Memory B cell (primary cell): Measurements from ENCODE around the gene HAUS3.
"Not testable (repeated sequence)": the region's sequence is repeated elsewhere in the genome, so short reads cannot be mapped to it uniquely, and the experiment has no call there.

Experiments used
- ATAC-seq: fragments of 150-1000 bp; cut with Tn5 transposase; 2 replicates; pipeline ENCODE4 v1.10.0; 2021; ENCODE audit warnings: low read depth, mild to moderate bottlenecking, moderate library complexity
- DNase-seq, 2 donors: peaks; one replicate each; pipeline ENCODE4 v3.0.0; 2022; ENCODE audit warnings: low spot score in 2 of 2
- H3K27ac Mint-ChIP-seq: one replicate; pipeline ENCODE4 v1.8.0; 2022; ENCODE audit warnings: mild to moderate bottlenecking, moderate library complexity, mixed read lengths
- H3K27me3 Mint-ChIP-seq: one replicate; pipeline ENCODE4 v1.8.0; 2022; ENCODE audit warnings: mixed read lengths
- H3K36me3 Mint-ChIP-seq: one replicate; pipeline ENCODE4 v1.8.0; 2022; ENCODE audit warnings: mild to moderate bottlenecking, mixed read lengths
- H3K4me1 Mint-ChIP-seq: one replicate; pipeline ENCODE4 v1.8.0; 2022; ENCODE audit warnings: mixed read lengths
- H3K4me3 Mint-ChIP-seq: one replicate; pipeline ENCODE4 v1.8.0; 2022; ENCODE audit warnings: mild to moderate bottlenecking, moderate library complexity, mixed read lengths
- H3K9me3 Mint-ChIP-seq: one replicate; pipeline ENCODE4 v1.8.0; 2022; ENCODE audit warnings: mixed read lengths

The HAUS3 gene

GRCh38 chr4:2217726-2218125 lies 24.2 kb downstream of the HAUS3 start:
- H3K36me3 Mint-ChIP-seq: no peaks in the 10 kb centered on the region
- H3K4me3 Mint-ChIP-seq: no peak overlapping the region
- ATAC-seq (no peak), DNase-seq (no peak)
- no peaks in the 10 kb centered on the region for H3K9me3 Mint-ChIP-seq
- no peaks in the 10 kb centered on the region for H3K27me3 Mint-ChIP-seq
- H3K27ac Mint-ChIP-seq: no peak overlapping the region
- peaks cover 5% of the 10 kb centered on the region for H3K4me1 Mint-ChIP-seq

GRCh38 chr4:2212831-2213230 lies 29.1 kb downstream of the HAUS3 start:
- Mint-ChIP-seq H3K27ac (no peak overlapping the region), H3K27me3 (no peaks in the 10 kb centered on the region), H3K36me3 (no peaks in the 10 kb centered on the region), H3K9me3 (no peaks in the 10 kb centered on the region), H3K4me1 (no peaks in the 10 kb centered on the region), H3K4me3 (no peak overlapping the region)
- ATAC-seq (no peak), DNase-seq (no peak)

GRCh38 chr4:2202789-2203188 lies 39.1 kb downstream of the HAUS3 start:
- not testable (repeated sequence) for H3K4me1 Mint-ChIP-seq, H3K4me3 Mint-ChIP-seq, H3K27me3 Mint-ChIP-seq, H3K27ac Mint-ChIP-seq, ATAC-seq, DNase-seq, H3K9me3 Mint-ChIP-seq, H3K36me3 Mint-ChIP-seq

- no peak overlapping the region for H3K27ac Mint-ChIP-seq
- DNase-seq (no peak), ATAC-seq (no peak)
- H3K4me3 Mint-ChIP-seq: no peak overlapping the region
- peaks cover 4% of the 10 kb centered on the region for H3K36me3 Mint-ChIP-seq
- H3K27me3 Mint-ChIP-seq: no peaks in the 10 kb centered on the region
- H3K4me1 Mint-ChIP-seq: no peaks in the 10 kb centered on the region
- H3K9me3 Mint-ChIP-seq: no peaks in the 10 kb centered on the region
Observed at GRCh38 chr4:2194496-2194895, 47.4 kb downstream of the HAUS3 start.

GRCh38 chr4:2193326-2193725 lies 48.6 kb downstream of the HAUS3 start:
- Mint-ChIP-seq H3K27ac (no peak overlapping the region), H3K36me3 (peaks cover 4% of the 10 kb centered on the region), H3K4me3 (no peak overlapping the region), H3K9me3 (peaks cover 3% of the 10 kb centered on the region), H3K4me1 (no peaks in the 10 kb centered on the region), H3K27me3 (no peaks in the 10 kb centered on the region)
- DNase-seq (no peak), ATAC-seq (no peak)

- no peak overlapping the region for H3K4me3 Mint-ChIP-seq
- no peak for ATAC-seq
- peaks cover 17% of the 10 kb centered on the region for H3K36me3 Mint-ChIP-seq
- no peaks in the 10 kb centered on the region for H3K4me1 Mint-ChIP-seq
- no peaks in the 10 kb centered on the region for H3K27me3 Mint-ChIP-seq
- DNase-seq: no peak
- H3K9me3 Mint-ChIP-seq: peaks cover 16% of the 10 kb centered on the region
- H3K27ac Mint-ChIP-seq: no peak overlapping the region
Observed at GRCh38 chr4:2186865-2187172, 55.1 kb downstream of the HAUS3 start.

- H3K27me3 Mint-ChIP-seq: no peaks in the 10 kb centered on the region
- H3K9me3 Mint-ChIP-seq: peaks cover 16% of the 10 kb centered on the region
- no peak overlapping the region for H3K4me3 Mint-ChIP-seq
- H3K36me3 Mint-ChIP-seq: peaks cover 19% of the 10 kb centered on the region
- no peak overlapping the region for H3K27ac Mint-ChIP-seq
- no peak for DNase-seq
- no peaks in the 10 kb centered on the region for H3K4me1 Mint-ChIP-seq
- no peak for ATAC-seq
Observed at GRCh38 chr4:2186133-2186864, 55.6 kb downstream of the HAUS3 start.

GRCh38 chr4:2183394-2183793 lies 58.5 kb downstream of the HAUS3 start:
- Mint-ChIP-seq H3K9me3 (peaks cover 13% of the 10 kb centered on the region), H3K27me3 (no peaks in the 10 kb centered on the region), H3K36me3 (peaks cover 19% of the 10 kb centered on the region), H3K27ac (no peak overlapping the region), H3K4me3 (no peak overlapping the region), H3K4me1 (no peaks in the 10 kb centered on the region)
- DNase-seq: no peak
- ATAC-seq: no peak

GRCh38 chr4:2182994-2183393 lies 58.9 kb downstream of the HAUS3 start:
- H3K36me3 Mint-ChIP-seq: peaks cover 19% of the 10 kb centered on the region
- no peaks in the 10 kb centered on the region for H3K4me1 Mint-ChIP-seq
- no peak overlapping the region for H3K4me3 Mint-ChIP-seq
- no peaks in the 10 kb centered on the region for H3K27me3 Mint-ChIP-seq
- no peak for DNase-seq
- peaks cover 13% of the 10 kb centered on the region for H3K9me3 Mint-ChIP-seq
- no peak overlapping the region for H3K27ac Mint-ChIP-seq
- ATAC-seq: no peak

GRCh38 chr4:2180410-2180809 lies 61.5 kb downstream of the HAUS3 start:
- no peak for ATAC-seq
- H3K4me1 Mint-ChIP-seq: no peaks in the 10 kb centered on the region

GRCh38 chr4:2179717-2180116 lies 62.2 kb downstream of the HAUS3 start:
- Mint-ChIP-seq H3K4me3 (no peak overlapping the region), H3K27me3 (no peaks in the 10 kb centered on the region), H3K36me3 (peaks cover 11% of the 10 kb centered on the region), H3K27ac (no peak overlapping the region), H3K4me1 (no peaks in the 10 kb centered on the region), H3K9me3 (peaks cover 5% of the 10 kb centered on the region)
- DNase-seq (no peak), ATAC-seq (no peak)

More at GRCh38 chr4:2180410-2180809, 61.5 kb downstream of the HAUS3 start:
- H3K36me3 Mint-ChIP-seq: peaks cover 11% of the 10 kb centered on the region
- H3K27me3 Mint-ChIP-seq: no peaks in the 10 kb centered on the region
- peaks cover 6% of the 10 kb centered on the region for H3K9me3 Mint-ChIP-seq
- no peak for DNase-seq
- no peak overlapping the region for H3K27ac Mint-ChIP-seq
- H3K4me3 Mint-ChIP-seq: no peak overlapping the region

GRCh38 chr4:2178986-2179385 lies 62.9 kb downstream of the HAUS3 start:
- peaks cover 5% of the 10 kb centered on the region for H3K9me3 Mint-ChIP-seq
- H3K27me3 Mint-ChIP-seq: no peaks in the 10 kb centered on the region
- H3K27ac Mint-ChIP-seq: no peak overlapping the region
- DNase-seq (no peak), ATAC-seq (no peak)
- no peak overlapping the region for H3K4me3 Mint-ChIP-seq
- peaks cover 11% of the 10 kb centered on the region for H3K36me3 Mint-ChIP-seq
- no peaks in the 10 kb centered on the region for H3K4me1 Mint-ChIP-seq
